ENCODE results near the gene SPRR2D.
"Not testable (repeated sequence)": the region's sequence is repeated elsewhere in the genome, so short reads cannot be mapped to it uniquely, and the experiment has no call there.

Gene SPRR2D

DNA sequence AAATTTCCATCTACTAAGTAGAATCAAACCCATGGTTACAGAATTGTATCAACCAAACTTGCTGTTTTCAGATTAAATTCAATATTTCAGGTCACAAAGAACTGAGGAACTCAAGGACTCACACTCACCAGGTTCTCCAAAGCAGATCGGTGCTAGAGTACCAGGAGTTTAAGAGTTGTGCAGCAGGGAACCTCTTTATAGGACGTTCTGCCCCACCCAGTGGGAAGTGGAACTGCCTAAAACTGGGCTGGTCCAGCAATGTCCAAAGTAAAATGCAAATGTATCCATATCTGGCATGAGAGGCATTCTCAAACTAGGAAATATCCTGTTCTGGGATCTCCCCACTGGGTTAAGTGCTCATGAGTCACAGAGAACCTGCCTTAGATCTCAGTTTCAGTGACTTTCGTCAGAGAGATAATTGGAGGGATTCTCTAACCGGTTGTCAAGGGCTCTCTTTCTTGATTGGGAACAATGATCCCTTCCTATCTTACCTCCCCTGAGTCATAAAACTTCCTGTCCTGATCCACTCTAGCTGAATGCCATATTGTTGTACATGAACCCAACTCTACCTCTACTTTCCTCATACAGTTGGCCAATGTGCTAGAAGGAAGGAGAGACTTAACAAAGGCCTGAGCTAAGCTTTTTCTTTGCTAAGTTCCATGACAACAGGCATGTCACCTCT is at the start of gene SPRR2D:
SPRR2D (minus strand) TSS at position 171 of the 682 bp plus-strand sequence. CDS start 774 bp downstream, outside the sequence.
- no peak for DNase-seq (ENCODE audit: low spot score)

DNA sequence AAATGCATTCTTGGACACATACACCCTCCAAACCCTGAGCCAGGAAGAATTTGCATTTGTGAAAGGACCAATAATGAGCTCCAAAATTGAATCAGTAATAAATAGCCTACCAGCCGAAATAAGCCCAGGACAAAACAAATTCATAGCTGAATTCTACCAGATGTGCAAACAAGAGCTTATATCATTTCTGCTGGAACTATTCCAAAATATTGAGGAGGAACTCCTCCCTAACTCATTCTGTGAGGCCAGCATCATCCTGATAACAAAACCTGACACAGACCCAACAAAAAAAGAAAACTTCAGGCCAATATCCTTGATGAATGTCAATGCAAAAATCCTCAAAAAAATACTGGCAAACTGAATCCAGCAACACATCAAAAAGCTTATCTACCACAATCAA is 46.7 kb upstream of the SPRR2D start:
- peak; percentile 51 for DNase-seq (ENCODE audit: low spot score)

DNA sequence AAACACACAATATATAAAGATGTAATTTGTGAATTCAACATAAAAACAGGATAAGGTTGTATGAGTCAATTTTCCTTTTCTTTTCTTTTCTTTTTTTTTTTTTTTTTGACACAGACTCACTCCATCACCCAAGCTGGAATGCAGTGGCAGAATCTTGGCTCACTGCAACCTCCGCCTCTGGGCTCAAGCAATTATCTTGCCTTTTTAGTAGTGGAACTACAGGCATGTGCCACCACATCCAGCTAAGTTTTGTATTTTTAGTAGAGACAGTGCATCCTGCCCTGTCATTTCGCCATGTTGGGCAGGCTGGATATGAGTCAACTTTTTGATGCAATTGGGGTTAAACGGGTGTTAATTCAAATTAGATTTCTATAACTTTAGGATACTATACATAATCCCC is 40.8 kb upstream of the SPRR2D start:
- DNase-seq (ENCODE audit: low spot score), result no peak

DNA sequence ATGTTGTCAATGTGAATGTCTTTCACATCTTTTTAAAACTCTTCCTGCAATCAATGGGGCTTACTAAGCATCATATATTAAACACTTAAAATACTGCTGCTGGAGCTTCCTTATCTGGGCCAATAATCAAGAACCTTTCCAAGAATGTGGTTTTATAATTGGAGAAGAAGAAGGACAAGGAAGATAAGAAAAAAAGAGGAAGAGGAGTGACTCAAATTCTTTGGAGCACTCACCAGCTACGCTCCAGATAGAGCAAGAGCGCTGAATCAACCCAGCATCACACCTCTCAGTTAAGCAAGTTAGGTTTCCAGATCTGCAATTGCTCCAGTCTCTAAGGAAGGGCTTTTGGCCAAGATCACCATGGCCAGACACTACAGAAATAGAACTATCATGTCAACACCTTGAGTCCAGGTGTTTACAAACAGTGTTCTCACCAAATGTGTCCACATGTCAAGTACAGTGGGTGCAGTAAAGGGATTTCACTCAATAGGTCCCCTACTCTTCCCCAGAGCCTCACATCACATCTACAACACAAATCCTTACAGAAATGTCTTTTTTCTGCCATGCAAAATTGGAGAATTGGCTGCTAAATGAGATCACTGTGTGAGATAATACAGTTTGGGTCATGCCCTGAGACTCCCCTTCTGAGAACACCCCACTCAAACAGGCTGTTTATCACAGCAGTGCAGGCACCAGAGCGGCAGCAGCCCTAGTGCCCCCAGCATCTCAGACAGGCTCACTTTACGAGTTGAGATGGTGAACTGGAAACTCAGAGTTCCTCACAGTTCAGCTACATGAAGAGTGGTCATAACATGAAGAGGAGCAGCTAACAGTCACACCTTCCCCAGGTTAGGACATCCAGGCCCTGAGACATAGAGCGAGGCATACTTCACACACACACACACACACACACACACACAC is 32.1 kb upstream of the SPRR2D start:
- peak; percentile 17 for DNase-seq (ENCODE audit: low spot score)

DNA sequence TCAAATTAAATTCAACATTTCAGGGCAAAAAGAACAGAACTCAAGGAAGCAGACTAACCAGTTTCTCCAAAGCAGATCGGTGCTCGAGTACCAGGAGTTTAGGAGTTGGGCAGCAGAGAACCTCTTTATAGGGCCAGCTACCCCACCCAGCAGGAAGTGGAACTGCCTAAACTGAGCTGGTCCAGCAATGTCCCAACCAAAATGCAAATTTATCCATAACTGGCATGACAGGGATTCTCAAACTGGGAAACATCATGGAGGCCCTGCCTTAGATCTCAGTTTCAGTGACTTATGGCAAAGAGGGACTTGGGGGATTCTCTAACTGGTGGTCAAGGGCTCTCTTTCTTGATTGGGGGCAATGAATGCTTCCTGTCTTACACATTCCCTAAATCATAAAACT is 30.6 kb upstream of the SPRR2D start, which contains the start of gene SPRR2B:
SPRR2B (minus strand) TSS at position 101 of the 400 bp plus-strand sequence. CDS start 772 bp downstream, outside the sequence.
- DNase-seq (ENCODE audit: low spot score), result no peak

DNA sequence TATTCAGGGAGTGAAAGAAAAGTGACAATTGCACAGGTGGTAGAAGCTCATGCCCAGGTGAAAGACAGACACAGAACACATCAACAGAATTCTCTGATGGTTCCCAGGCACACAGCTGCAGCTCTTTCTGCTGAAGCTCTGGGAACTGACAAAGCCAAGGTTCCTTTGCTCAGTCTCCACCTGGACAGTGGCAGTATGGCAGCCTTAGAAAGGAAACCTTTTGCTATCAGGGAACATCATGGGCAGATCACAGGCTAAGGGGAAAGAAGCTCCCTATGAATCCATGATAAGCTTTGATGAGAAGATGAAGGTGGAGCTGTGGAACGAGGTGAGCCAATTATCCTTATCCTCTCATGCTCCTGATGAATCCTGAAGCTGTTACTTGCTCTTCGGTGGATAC is 29.3 kb upstream of the SPRR2D start:
- DNase-seq (ENCODE audit: low spot score), result no peak

DNA sequence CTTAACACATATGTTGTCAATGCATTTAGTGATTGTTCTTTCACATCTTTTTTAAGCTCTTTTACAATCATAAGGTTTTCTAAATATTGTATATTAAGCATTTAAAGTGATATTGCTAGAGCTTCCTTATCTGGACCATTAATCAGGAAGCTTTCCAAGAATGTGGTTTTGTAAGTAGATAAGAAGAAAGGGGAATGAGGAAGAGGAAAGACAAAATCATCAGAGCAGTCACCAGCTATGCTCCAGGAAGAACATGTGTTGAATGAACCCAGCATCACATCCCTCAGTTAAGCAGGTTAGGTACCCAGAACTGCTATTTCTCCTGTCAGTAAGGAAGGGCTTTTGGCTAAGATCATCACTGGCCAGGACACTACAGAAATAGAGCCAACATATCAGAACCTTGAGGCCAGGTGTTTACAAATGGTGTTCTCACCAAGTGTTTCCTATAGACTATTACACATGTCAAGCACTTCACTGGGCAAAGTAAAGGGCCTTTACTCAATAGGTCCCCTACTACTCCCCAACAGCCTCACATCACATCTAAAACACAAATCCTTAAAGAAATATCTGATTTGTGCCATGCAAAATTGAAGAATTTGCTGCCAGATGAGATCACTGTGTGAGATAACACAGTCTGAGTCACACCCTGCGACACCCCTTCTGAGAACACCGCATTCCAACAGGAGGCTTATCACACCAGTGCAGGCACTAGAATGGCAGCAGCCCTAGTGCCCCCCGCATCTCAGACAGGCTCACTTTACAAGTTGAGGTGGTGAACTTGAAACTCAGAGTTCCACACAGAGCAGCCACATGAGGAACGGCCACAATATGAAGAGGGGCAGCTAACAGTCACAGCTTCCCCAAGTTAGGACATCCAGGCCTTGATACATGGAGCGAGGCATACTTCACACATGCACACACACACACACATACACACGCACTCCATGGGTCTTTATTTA is 18.2 kb upstream of the SPRR2D start:
- DNase-seq (ENCODE audit: low spot score), result peak; percentile 61

DNA sequence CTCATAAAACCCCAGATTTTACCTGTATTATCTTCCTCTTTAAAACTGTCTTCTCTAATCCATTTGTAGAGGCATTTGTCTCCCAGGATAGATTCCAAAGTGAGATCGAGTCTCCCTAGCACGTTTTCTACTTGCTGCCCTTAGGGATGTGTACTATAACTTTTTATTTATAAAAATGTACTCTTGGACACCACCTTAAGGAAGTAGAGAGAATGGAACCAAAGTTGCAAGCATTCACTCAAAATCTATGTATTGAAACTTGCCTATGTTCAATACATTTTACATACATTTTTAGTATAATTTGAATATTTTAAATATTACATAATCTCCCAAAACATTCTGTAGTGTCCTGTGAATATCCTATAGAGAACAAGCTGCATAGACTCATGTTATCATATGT is 17.2 kb upstream of the SPRR2D start:
- DNase-seq (ENCODE audit: low spot score), result no peak

DNA sequence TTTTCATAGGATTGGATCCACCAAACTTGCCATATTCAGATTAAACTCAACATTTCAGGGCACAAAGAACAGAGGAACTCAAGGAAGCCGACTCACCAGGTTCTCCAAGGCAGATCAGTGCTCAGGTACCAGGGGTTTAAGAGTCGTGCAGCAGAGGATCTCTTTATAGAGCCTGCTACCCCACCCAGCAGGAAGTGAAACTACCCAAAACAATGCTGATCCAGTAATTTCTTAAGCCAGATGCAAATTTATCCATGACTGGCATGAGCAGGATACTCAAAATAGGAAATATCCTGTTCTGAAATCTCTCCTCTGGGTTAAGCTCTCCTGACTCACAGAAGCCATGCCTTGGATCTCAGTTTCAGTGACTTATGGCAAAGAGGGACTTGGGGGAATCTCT is 16.5 kb upstream of the SPRR2D start, which contains the start of gene SPRR2A:
SPRR2A (minus strand) TSS at position 138 of the 400 bp plus-strand sequence. CDS start 777 bp downstream, outside the sequence.
- DNase-seq (ENCODE audit: low spot score), result no peak

DNA sequence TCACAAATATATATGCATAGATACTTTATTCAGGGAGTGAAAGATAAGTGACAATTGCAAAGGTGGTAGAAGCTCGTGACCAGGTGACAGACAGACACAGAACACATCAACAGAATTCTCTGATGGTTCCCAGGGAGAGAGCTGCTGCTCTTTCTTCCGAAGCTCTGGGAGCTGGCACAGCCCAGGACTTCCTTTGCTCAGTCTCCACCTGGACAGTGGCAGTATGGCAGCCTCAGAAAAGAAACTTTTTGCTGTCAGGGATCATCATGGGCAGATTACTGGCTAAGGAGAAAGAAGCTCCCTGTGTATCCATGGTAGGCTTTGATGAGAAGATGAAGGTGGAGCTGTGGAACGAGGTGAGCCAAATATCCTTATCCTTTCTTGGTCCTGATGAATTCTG is 15.2 kb upstream of the SPRR2D start:
- not testable (repeated sequence) for DNase-seq (ENCODE audit: low spot score)

DNA sequence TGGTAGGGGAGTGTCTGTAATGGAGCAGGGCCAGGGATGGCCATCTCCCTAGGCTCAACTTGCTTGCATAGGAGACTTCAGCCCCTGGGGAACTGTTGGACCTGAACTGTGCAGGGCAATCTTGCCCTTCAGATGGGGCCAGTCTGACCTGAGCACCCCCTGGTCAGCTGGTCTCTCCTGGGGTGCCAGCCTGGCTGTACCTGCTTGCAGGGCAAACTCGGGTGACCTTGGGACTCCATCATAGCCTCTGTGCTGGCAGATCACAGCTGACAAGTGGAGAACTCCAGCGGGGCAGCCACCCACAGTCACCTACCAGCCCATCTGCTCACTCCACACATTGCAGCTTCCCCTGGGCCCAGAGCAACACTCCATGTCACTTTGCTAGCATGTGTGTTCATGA is 8.3 kb upstream of the SPRR2D start:
- no peak for DNase-seq (ENCODE audit: low spot score)

DNA sequence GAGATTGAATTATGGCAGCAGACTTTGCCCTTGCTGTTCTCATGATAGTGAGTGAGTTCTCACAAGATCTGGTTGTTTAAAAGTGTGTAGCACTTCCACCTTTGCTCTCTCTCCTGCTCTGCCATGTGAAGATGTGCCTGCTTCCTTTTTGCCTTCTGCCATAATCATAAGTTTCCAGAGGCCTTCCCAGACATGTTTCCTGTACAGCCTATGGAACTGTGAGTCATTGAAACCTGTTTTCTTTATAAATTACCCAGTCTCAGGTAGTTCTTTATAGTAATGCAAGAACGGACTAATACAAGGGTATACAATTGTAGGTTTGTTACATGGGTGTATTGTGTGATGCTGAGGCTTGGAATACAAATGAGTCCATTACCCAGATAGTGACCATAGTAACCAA is 5.7 kb downstream of the SPRR2D start:
- DNase-seq (ENCODE audit: low spot score), result no peak

DNA sequence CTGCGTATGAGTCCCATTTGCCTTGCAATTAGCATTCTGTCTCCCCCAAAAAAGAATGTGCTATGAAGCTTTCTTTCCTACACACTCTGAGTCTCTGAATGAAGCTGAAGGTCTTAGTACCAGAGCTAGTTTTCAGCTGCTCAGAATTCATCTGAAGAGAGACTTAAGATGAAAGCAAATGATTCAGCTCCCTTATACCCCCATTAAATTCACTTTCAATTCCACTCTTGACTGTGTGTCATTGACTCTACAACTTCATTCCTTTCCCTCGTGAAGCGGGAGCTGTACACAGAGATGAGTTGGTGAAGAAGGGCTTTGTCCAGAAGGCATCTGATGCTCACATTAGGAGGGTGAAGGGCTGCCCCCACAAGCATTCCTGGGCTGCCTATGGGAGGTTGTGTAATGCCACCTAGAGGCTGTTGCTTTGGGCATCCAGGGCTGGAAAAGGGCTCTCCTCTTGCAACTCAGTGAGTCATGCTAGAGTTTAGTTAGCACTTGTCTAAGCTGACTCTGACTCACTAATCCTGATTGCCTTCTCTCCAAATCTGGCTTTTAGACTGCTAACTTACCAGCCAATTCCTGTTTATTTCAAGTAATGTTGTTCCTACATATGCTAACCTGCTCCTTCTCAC is 8.1 kb downstream of the SPRR2D start:
- DNase-seq (ENCODE audit: low spot score), result no peak

DNA sequence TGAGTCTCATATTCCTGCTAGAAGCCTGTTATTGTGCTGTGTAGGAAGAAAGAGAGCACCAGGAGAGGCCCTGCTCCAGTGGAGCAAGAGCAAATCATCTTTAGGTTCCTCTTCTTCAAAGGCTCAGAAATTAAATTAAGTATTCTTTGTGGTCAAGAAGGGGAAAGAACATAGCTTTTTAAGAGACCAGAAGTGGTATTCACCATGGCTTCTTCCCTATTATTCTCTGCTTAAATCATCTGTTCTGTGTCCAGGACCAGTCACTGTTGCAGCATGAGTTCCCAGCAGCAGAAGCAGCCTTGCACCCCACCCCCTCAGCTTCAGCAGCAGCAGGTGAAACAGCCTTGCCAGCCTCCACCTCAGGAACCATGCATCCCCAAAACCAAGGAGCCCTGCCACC is 8.8 kb downstream of the SPRR2D start:
- no peak for DNase-seq (ENCODE audit: low spot score)

DNA sequence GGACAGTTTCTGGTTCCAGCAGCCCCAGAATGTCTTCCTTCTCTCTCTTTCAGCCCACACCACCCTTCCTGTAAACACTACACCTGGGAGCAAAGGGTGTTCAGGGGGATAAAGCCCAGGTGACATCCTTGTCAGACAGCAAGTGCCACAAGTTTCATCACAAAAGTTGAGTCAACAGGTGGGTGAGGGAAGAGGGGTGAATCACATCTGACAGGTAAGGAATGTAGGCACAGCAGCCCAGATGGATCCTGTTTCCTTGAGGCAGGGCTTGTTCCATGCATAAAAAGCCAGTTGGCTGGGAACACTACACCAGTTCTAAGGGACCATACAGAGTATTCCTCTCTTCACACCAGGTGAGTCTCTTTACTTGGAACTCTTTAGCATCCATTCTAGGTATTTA is 10.0 kb downstream of the SPRR2D start, which contains the start of gene SPRR1B:
SPRR1B (plus strand) TSS at position 309 of the 400 bp plus-strand sequence. CDS start 1,143 bp downstream, outside the sequence.
- no peak for DNase-seq (ENCODE audit: low spot score)

DNA sequence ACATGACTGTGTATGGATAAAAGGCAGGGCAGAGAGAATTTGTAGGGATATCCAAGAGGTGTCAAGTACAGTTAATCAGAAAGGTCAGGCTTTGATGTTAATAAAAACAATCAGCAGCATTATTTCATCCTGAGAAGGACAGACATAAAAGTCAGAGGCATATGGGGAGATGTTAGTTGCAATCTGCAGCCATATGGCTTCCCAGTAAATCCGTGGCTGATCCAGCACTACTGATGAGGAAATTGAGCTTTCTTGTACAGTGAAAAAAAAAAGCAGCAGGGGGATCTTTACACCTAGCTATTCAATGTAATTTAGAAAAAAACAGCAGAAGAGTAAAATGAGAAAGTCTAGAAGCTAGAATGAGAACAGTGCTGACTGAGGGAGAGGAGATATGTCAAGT is 12.2 kb downstream of the SPRR2D start:
- no peak for DNase-seq (ENCODE audit: low spot score)

DNA sequence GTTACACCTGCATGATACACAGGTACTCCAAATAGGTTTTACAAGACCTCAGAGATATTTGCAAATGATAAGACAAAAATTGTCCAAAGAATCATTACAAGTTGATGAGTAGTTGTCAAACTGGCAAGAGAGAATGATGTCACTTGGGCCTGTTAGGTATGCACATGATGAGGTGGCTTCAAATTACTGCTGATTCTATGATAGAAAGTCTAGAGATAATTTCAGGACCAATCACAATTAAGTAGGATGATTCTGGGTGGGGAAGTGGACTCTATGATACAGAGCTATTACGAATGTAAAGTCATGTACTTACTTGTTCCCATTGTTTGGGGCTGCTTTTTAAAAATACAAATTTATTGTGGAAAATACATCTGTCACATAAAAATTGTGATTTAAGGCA is 15.1 kb downstream of the SPRR2D start:
- no peak for DNase-seq (ENCODE audit: low spot score)

DNA sequence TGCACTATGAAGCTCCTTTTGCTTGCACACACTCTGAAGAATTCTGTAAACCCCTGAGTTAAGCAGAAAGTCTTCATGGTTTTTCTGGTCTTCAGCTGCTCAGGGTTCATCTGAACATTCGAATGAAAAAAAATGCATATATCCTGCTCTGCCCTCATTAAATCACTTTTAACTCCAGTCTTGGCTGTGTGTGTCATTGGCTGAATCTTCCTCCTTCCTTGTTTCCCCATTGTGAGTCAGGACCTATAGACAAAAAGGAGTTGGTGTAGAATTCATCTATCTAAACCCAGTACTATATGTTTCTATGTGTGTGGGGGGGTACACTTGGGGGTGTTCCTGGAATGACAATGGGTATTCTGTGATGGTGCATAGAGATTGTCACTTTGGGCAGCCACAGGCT is 16.5 kb downstream of the SPRR2D start:
- DNase-seq (ENCODE audit: low spot score), result no peak

DNA sequence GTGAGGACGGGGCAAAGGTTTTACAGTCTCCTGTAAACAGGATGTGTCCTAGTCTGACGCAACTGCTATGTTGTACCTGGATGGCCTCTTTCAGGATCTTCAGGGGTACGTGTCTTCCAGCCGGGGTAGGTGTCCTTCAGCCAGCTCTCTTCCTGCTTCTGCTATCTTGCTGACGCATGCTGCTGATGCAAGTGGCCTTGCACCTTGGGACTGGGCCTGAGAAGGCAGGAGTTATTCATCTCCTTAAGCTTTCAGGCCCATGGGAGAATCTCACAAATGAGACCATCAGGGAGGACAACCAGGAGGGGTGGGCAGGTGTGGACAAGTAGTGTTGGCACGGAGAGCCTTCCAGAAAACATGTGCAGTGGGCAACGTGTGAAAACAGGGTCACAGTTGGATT is 17.8 kb downstream of the SPRR2D start:
- no peak for DNase-seq (ENCODE audit: low spot score)

DNA sequence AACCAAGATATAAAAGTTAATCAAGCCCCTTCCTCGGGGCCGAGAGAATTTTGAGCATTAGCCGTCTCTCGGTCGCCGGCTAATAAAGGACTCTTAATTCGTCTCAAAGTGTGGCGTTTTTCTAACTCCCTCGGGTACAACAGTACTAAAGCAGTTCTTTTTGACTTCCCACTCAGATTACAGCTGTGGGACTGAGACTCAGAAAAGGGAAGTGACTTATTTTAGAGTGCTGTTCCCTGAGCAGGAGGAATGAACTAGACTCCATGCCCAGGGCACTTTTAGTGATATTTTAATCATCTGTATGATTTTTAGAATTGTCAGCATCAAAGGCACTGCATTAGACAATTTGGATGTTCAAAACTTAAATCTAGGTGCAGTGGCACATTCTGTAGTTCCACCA is 18.6 kb downstream of the SPRR2D start:
- DNase-seq (ENCODE audit: low spot score), result not testable (repeated sequence)

DNA sequence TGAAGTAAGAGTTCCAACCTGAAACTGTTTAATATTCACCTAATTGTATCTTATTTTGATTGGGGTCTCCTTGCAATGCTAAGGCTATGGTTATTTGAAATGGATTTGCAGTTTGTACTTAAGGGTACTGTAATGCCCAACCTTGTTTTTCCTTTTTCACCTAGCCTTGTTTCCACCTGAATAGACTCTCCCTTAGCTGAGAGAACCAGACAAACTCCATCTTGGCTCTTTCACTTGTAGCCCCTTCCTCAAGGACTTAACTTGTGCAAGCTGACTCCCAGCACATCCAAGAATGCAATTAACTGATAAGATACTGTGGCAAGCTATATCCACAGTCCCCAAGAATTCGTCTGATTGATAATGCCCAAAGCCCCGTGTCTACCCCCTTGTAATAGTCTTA is 19.1 kb downstream of the SPRR2D start:
- not testable (repeated sequence) for DNase-seq (ENCODE audit: low spot score)
